Muscle layer of colon (tissue), 2 donors: ENCODE data around the gene CFAP97.

Source experiments
- H3K27ac ChIP-seq: one replicate; pipeline ENCODE4 v1.7.0; 2013; ENCODE audit warnings: low read depth, mild to moderate bottlenecking, low read length, moderate library complexity
- H3K27me3 ChIP-seq, 2 donors: one replicate each; pipeline ENCODE4 v1.7.0; 2013; ENCODE audit warnings: low read length in 2 of 2, mild to moderate bottlenecking in 2 of 2; ENCODE audit not compliant: insufficient read depth in 2 of 2, control insufficient read depth in 1 of 2
- H3K36me3 ChIP-seq: one replicate; pipeline ENCODE4 v1.7.0; 2013; ENCODE audit warnings: mild to moderate bottlenecking, low read length; ENCODE audit not compliant: insufficient read depth
- H3K4me1 ChIP-seq: one replicate; pipeline ENCODE4 v1.7.0; 2013; ENCODE audit warnings: mild to moderate bottlenecking, low read length; ENCODE audit not compliant: insufficient read depth
- H3K4me3 ChIP-seq, 2 donors: one replicate each; pipeline ENCODE4 v1.7.0; 2013; ENCODE audit warnings: low read length in 2 of 2, low read depth in 1 of 2, mild to moderate bottlenecking in 1 of 2, moderate library complexity in 1 of 2
- H3K9ac ChIP-seq: one replicate; pipeline ENCODE4 v1.7.0; 2013; ENCODE audit warnings: low read length
- H3K9me3 ChIP-seq: one replicate; pipeline ENCODE4 v1.7.0; 2013; ENCODE audit warnings: mild to moderate bottlenecking, low read length
- donor health status: abdominal sarcoma.
- donor health status: Adenocarcinoma of cecum.

The CFAP97 gene

GRCh38 chr4:185237175-185237574 lies 33.4 kb upstream of the CFAP97 start:
- Histone ChIP-seq H3K9ac (no peak overlapping the region), H3K27ac (no peak overlapping the region), H3K9me3 (no peaks in the 10 kb centered on the region), H3K36me3 (no peaks in the 10 kb centered on the region), H3K4me1 (peaks cover 19% of the 10 kb centered on the region), H3K27me3 (no peaks in the 10 kb centered on the region), H3K4me3 (no peak overlapping the region)

GRCh38 chr4:185235843-185236503 lies 32.2 kb upstream of the CFAP97 start:
- peaks cover 19% of the 10 kb centered on the region for H3K4me1 ChIP-seq
- H3K27me3 ChIP-seq = no peaks in the 10 kb centered on the region
- H3K4me3 ChIP-seq = no peak overlapping the region
- H3K27ac ChIP-seq = no peak overlapping the region
- H3K9ac ChIP-seq = no peak overlapping the region
- H3K36me3 ChIP-seq = no peaks in the 10 kb centered on the region
- H3K9me3 ChIP-seq = no peaks in the 10 kb centered on the region

GRCh38 chr4:185235119-185235842 lies 31.5 kb upstream of the CFAP97 start:
- no peak overlapping the region for H3K9ac ChIP-seq
- H3K36me3 ChIP-seq = no peaks in the 10 kb centered on the region
- no peak overlapping the region for H3K27ac ChIP-seq
- no peak overlapping the region for H3K4me3 ChIP-seq
- no peaks in the 10 kb centered on the region for H3K9me3 ChIP-seq
- H3K27me3 ChIP-seq = no peaks in the 10 kb centered on the region
- H3K4me1 ChIP-seq = peaks cover 19% of the 10 kb centered on the region

DNA sequence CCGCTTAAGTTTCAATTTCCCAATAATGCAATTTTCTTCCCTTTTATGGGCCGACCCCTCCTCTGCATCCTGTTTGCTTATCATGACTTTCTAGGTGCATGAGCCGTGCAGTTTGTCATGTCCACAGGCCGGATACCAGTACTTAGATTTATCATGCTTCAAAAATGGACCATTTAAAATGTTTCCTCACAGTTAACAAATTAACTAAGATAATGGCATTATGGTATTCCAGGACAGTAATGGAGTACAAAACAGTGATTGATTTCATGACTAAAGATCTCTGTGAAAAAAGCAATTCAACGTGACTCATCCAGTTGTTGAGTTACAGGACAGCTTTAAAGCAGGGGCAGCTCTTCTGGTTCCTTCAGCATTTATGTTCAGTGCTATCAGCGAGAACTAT lies 28.6 kb upstream of the CFAP97 start:
- H3K27me3 ChIP-seq = no peaks in the 10 kb centered on the region
- H3K4me3 ChIP-seq = no peak overlapping the region
- no peaks in the 10 kb centered on the region for H3K9me3 ChIP-seq
- H3K9ac ChIP-seq = no peak overlapping the region
- H3K36me3 ChIP-seq = no peaks in the 10 kb centered on the region
- peaks cover 25% of the 10 kb centered on the region for H3K4me1 ChIP-seq
- no peak overlapping the region for H3K27ac ChIP-seq

- Histone ChIP-seq H3K27me3 (no peaks in the 10 kb centered on the region), H3K9me3 (no peaks in the 10 kb centered on the region), H3K4me3 (no peak overlapping the region), H3K4me1 (peaks cover 15% of the 10 kb centered on the region), H3K27ac (no peak overlapping the region), H3K9ac (no peak overlapping the region), H3K36me3 (no peaks in the 10 kb centered on the region)
Measured at GRCh38 chr4:185229021-185229818, 25.4 kb upstream of the CFAP97 start.

- Histone ChIP-seq H3K36me3 (no peaks in the 10 kb centered on the region), H3K9ac (no peak overlapping the region), H3K9me3 (no peaks in the 10 kb centered on the region), H3K4me3 (no peak overlapping the region), H3K27me3 (no peaks in the 10 kb centered on the region), H3K27ac (no peak overlapping the region), H3K4me1 (peaks cover 15% of the 10 kb centered on the region)
Measured at GRCh38 chr4:185227713-185228278, 24.0 kb upstream of the CFAP97 start.

GRCh38 chr4:185227131-185227551 lies 23.3 kb upstream of the CFAP97 start:
- Histone ChIP-seq H3K27me3 (no peaks in the 10 kb centered on the region), H3K27ac (no peak overlapping the region), H3K4me3 (no peak overlapping the region), H3K4me1 (peaks cover 15% of the 10 kb centered on the region), H3K9ac (no peak overlapping the region), H3K9me3 (no peaks in the 10 kb centered on the region), H3K36me3 (no peaks in the 10 kb centered on the region)

GRCh38 chr4:185225940-185226339 lies 22.1 kb upstream of the CFAP97 start:
- peaks cover 15% of the 10 kb centered on the region for H3K4me1 ChIP-seq
- no peak overlapping the region for H3K9ac ChIP-seq
- H3K27ac ChIP-seq = no peak overlapping the region
- no peaks in the 10 kb centered on the region for H3K9me3 ChIP-seq
- H3K36me3 ChIP-seq = no peaks in the 10 kb centered on the region
- no peak overlapping the region for H3K4me3 ChIP-seq
- H3K27me3 ChIP-seq = no peaks in the 10 kb centered on the region

DNA sequence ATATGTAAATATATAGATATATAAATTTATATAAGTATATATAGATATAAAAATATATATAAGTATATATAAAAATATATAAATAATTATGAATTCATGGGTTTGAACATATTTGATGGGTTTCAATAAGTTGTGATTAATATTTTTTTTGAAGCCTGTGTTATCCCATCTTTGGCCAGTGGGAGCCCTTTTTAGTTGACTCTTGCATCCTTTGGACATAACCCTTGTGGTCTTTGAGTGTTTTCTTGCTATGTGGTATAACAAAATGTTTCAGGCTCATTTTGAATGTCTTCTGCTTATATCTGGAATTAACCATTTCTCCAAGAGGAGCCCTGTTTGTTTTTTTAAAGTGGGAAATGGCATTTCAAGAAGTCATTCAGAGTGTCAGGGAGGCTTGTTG lies 20.8 kb upstream of the CFAP97 start:
- Histone ChIP-seq H3K36me3 (no peaks in the 10 kb centered on the region), H3K4me1 (peaks cover 20% of the 10 kb centered on the region), H3K9me3 (no peaks in the 10 kb centered on the region), H3K27me3 (no peaks in the 10 kb centered on the region), H3K9ac (no peak overlapping the region), H3K27ac (no peak overlapping the region), H3K4me3 (no peak overlapping the region)

- Histone ChIP-seq H3K9ac (no peak overlapping the region), H3K9me3 (no peaks in the 10 kb centered on the region), H3K36me3 (no peaks in the 10 kb centered on the region), H3K27me3 (no peaks in the 10 kb centered on the region), H3K4me3 (no peak overlapping the region), H3K4me1 (peaks cover 29% of the 10 kb centered on the region), H3K27ac (no peak overlapping the region)
Measured at GRCh38 chr4:185222598-185222997, 18.8 kb upstream of the CFAP97 start.

GRCh38 chr4:185221912-185222311 lies 18.1 kb upstream of the CFAP97 start:
- no peak overlapping the region for H3K4me3 ChIP-seq
- H3K4me1 ChIP-seq = peaks cover 29% of the 10 kb centered on the region
- H3K27me3 ChIP-seq = no peaks in the 10 kb centered on the region
- no peak overlapping the region for H3K27ac ChIP-seq
- H3K9ac ChIP-seq = no peak overlapping the region
- H3K36me3 ChIP-seq = no peaks in the 10 kb centered on the region
- no peaks in the 10 kb centered on the region for H3K9me3 ChIP-seq
